H9 (cell line): ENCODE results near the gene ETFA. TPM values are rescaled to one million over a fixed set of nuclear protein-coding genes. Genes with fewer than 3 reads are reported as not detected.

Source experiments
- DNase-seq: peaks from one replicate; pipeline ENCODE4 v3.0.0-alpha.2; 2017
- H2AFZ ChIP-seq: one replicate; pipeline ENCODE4 v1.6.1; 2013; ENCODE audit warnings: mild to moderate bottlenecking, low read length, control low read depth, moderate library complexity
- H2AK5ac ChIP-seq: 2 replicates; pipeline ENCODE4 v1.6.1; 2013; ENCODE audit warnings: low read length, control low read depth, mixed read lengths; ENCODE audit not compliant: insufficient read length
- H2BK120ac ChIP-seq: one replicate; pipeline ENCODE4 v1.6.1; 2013; ENCODE audit warnings: low read depth, mild to moderate bottlenecking, low read length, control low read depth, inconsistent platforms; ENCODE audit not compliant: poor library complexity, severe bottlenecking
- H2BK12ac ChIP-seq: 2 replicates; pipeline ENCODE4 v1.6.1; 2013; ENCODE audit warnings: low read length, control low read depth, mixed read lengths, low read depth; ENCODE audit not compliant: insufficient read length
- H2BK15ac ChIP-seq: 2 replicates; pipeline ENCODE4 v1.6.1; 2013; ENCODE audit warnings: low read depth, low read length, control low read depth
- H2BK20ac ChIP-seq: one replicate; pipeline ENCODE4 v1.6.1; 2013; ENCODE audit warnings: low read depth, mild to moderate bottlenecking, low read length, control low read depth, inconsistent platforms; ENCODE audit not compliant: poor library complexity, severe bottlenecking
- H2BK5ac ChIP-seq: 2 replicates; pipeline ENCODE4 v1.6.1; 2013; ENCODE audit warnings: low read length, control low read depth, mixed read lengths; ENCODE audit not compliant: insufficient read length
- H3K14ac ChIP-seq: 2 replicates; pipeline ENCODE4 v1.6.1; 2013; ENCODE audit warnings: low read length, control low read depth; ENCODE audit not compliant: insufficient read depth
- H3K18ac ChIP-seq: 2 replicates; pipeline ENCODE4 v1.6.1; 2013; ENCODE audit warnings: low read depth, mild to moderate bottlenecking, mixed read lengths, low read length, control low read depth; ENCODE audit not compliant: insufficient read length
- H3K23ac ChIP-seq: 2 replicates; pipeline ENCODE4 v1.6.1; 2013; ENCODE audit warnings: low read length, control low read depth, mixed read lengths, low read depth; ENCODE audit not compliant: insufficient read length
- H3K23me2 ChIP-seq: 2 replicates; pipeline ENCODE4 v1.6.1; 2013; ENCODE audit warnings: low read depth, mild to moderate bottlenecking, mixed read lengths, low read length, control low read depth; ENCODE audit not compliant: insufficient read length, poor library complexity, severe bottlenecking
- H3K27ac ChIP-seq: 2 replicates; pipeline ENCODE4 v1.5.1; 2013; ENCODE audit warnings: low read length, control low read depth, mixed read lengths, low read depth; ENCODE audit not compliant: insufficient read length
- H3K27me3 ChIP-seq: 2 replicates; pipeline ENCODE4 v1.6.1; 2013; ENCODE audit warnings: low read length, control low read depth, inconsistent platforms; ENCODE audit not compliant: insufficient read depth
- H3K4ac ChIP-seq: 2 replicates; pipeline ENCODE4 v1.6.1; 2013; ENCODE audit warnings: low read depth, mild to moderate bottlenecking, control low read depth, inconsistent platforms, low read length, moderate library complexity
- H3K4me1 ChIP-seq: 2 replicates; pipeline ENCODE4 v1.6.1; 2013; ENCODE audit warnings: low read length, control low read depth, inconsistent platforms; ENCODE audit not compliant: insufficient read depth
- H3K4me2 ChIP-seq: 2 replicates; pipeline ENCODE4 v1.6.1; 2013; ENCODE audit warnings: low read length, control low read depth, mixed read lengths; ENCODE audit not compliant: insufficient read length, insufficient read depth
- H3K56ac ChIP-seq: 2 replicates; pipeline ENCODE4 v1.6.1; 2013; ENCODE audit warnings: low read depth, mild to moderate bottlenecking, mixed read lengths, low read length, control low read depth; ENCODE audit not compliant: insufficient read length
- H3K79me1 ChIP-seq: 2 replicates; pipeline ENCODE4 v1.6.1; 2013; ENCODE audit warnings: low read depth, mild to moderate bottlenecking, moderate library complexity, low read length, control low read depth, inconsistent platforms; ENCODE audit not compliant: insufficient read depth, poor library complexity, severe bottlenecking
- H3K79me2 ChIP-seq: 2 replicates; pipeline ENCODE4 v1.6.1; 2013; ENCODE audit warnings: low read length, control low read depth, inconsistent platforms; ENCODE audit not compliant: insufficient read depth
- H3K9ac ChIP-seq: 2 replicates; pipeline ENCODE4 v1.6.1; 2013; ENCODE audit warnings: low read length, control low read depth, mixed read lengths; ENCODE audit not compliant: insufficient read length; ENCODE audit errors: extremely low read depth
- H3K9me3 ChIP-seq: one replicate; pipeline ENCODE4 v1.6.1; 2013; ENCODE audit warnings: low read depth, low read length, inconsistent platforms; ENCODE audit not compliant: control insufficient read depth
- H3T11ph ChIP-seq: one replicate; pipeline ENCODE4 v1.6.1; 2013; ENCODE audit warnings: mild to moderate bottlenecking, low read length, control low read depth, inconsistent platforms
- H4K20me1 ChIP-seq: one replicate; pipeline ENCODE4 v1.6.1; 2013; ENCODE audit not compliant: control insufficient read depth, insufficient read length, insufficient read depth
- H4K5ac ChIP-seq: 2 replicates; pipeline ENCODE4 v1.6.1; 2013; ENCODE audit warnings: low read depth, mild to moderate bottlenecking, mixed read lengths, low read length, control low read depth; ENCODE audit not compliant: insufficient read length
- H4K8ac ChIP-seq: replicated peaks from 2 replicates; pipeline ENCODE4 v1.6.1; 2013; ENCODE audit warnings: low read length, control low read depth, mixed read lengths, low read depth; ENCODE audit not compliant: insufficient read length
- H4K91ac ChIP-seq: 2 replicates; pipeline ENCODE4 v1.6.1; 2013; ENCODE audit warnings: low read depth, mild to moderate bottlenecking, moderate library complexity, mixed read lengths, low read length, control low read depth; ENCODE audit not compliant: insufficient read length
- H3K27ac Mint-ChIP-seq, 3 experiments: 2 replicates in 2 of 3; 3 replicates in 1 of 3; pipeline ENCODE4 v1.8.0; 2020 to 2021; ENCODE audit warnings: mixed read lengths in 3 of 3, mild to moderate bottlenecking in 1 of 3, moderate library complexity in 1 of 3
- H3K27me3 Mint-ChIP-seq: 2 replicates; pipeline ENCODE4 v1.8.0; 2021; ENCODE audit warnings: low read depth, mild to moderate bottlenecking, moderate library complexity, mixed read lengths
- H3K36me3 Mint-ChIP-seq, 3 experiments: 2 replicates in 2 of 3; 3 replicates in 1 of 3; pipeline ENCODE4 v1.8.0; 2020 to 2021; ENCODE audit warnings: low read depth in 3 of 3, mixed read lengths in 3 of 3; ENCODE audit not compliant: insufficient read depth in 1 of 3
- H3K4me1 Mint-ChIP-seq, 2 experiments: 2 replicates each; pipeline ENCODE4 v1.8.0; 2020; ENCODE audit warnings: mixed read lengths in 2 of 2
- H3K4me3 Mint-ChIP-seq, 2 experiments: 2 replicates in 1 of 2; 3 replicates in 1 of 2; pipeline ENCODE4 v1.8.0; 2020 to 2021; ENCODE audit warnings: mild to moderate bottlenecking in 2 of 2, mixed read lengths in 2 of 2, moderate library complexity in 1 of 2
- H3K9me3 Mint-ChIP-seq, 2 experiments: 2 replicates in 1 of 2; 3 replicates in 1 of 2; pipeline ENCODE4 v1.8.0; 2020; ENCODE audit warnings: mild to moderate bottlenecking in 2 of 2, mixed read lengths in 2 of 2, moderate library complexity in 1 of 2
- CTCF ChIP-seq: fragments of 200-600 bp; sonication (generic); conservative IDR thresholded peaks from 3 replicates; pipeline ENCODE4 v1.8.0; 2021; ENCODE audit warnings: antibody characterized with exemption, mild to moderate bottlenecking
- WGBS: extraction: QIAGEN DNeasy Blood & Tissue Kit; methylation state at CpG from one replicate; pipeline ENCODE4 v1.1.7; 2013; ENCODE audit warnings: missing lambda C conversion rate, low lambda C conversion rate, mixed read lengths; ENCODE audit not compliant: insufficient read length; ENCODE audit errors: extremely low coverage; 5-methylcytosine and 5-hydroxymethylcytosine counted together
- total RNA-seq: library from RNA; stranded (reverse); gene quantifications from 2 replicates; pipeline ENCODE4 v1.2.1, GENCODE V29; 2021

The ETFA gene
- total RNA-seq, 1 experiment from 2014 or later, result 109 TPM

GRCh38 chr15:76221085-76221767 is 90.0 kb downstream of the ETFA start:
- H2BK120ac ChIP-seq, result no peak overlapping the region
- no peak for TF ChIP-seq CTCF
- no peaks in the 10 kb centered on the region for H3K27me3 Mint-ChIP-seq
- no peaks in the 10 kb centered on the region for H3K9me3 ChIP-seq
- no peaks in the 10 kb centered on the region; a peak in 1 of 4 replicates for H3K4me1 Mint-ChIP-seq
- no peak overlapping the region for H2BK20ac ChIP-seq
- no peak overlapping the region for H4K5ac ChIP-seq
- H4K91ac ChIP-seq, result no peak overlapping the region
- no peak overlapping the region for H3K4me3 Mint-ChIP-seq
- H3K4ac ChIP-seq, result no peak overlapping the region
- H2AFZ ChIP-seq, result no peak overlapping the region
- H2BK5ac ChIP-seq, result no peak overlapping the region
- no peaks in the 10 kb centered on the region for H3K27me3 ChIP-seq
- H3K4me1 ChIP-seq, result no peaks in the 10 kb centered on the region
- no peak overlapping the region for H3K27ac Mint-ChIP-seq
- H3K36me3 Mint-ChIP-seq, result peaks cover 9 to 37% (median 30%) of the 10 kb centered on the region in 3 experiments
- H3K9ac ChIP-seq, result no peak overlapping the region
- no peak overlapping the region for H3K18ac ChIP-seq
- H2AK5ac ChIP-seq, result no peak overlapping the region
- H4K20me1 ChIP-seq, result no peaks in the 10 kb centered on the region
- H4K8ac ChIP-seq, result no peak overlapping the region
- no peaks in the 10 kb centered on the region for H3K79me2 ChIP-seq
- H2BK12ac ChIP-seq, result no peak overlapping the region
- no peak overlapping the region for H3K23ac ChIP-seq
- H3K14ac ChIP-seq, result no peak overlapping the region
- H3T11ph ChIP-seq, result no peak overlapping the region
- peaks cover 2 to 10% of the 10 kb centered on the region in 2 experiments; a peak in 2 of 5 replicates for H3K9me3 Mint-ChIP-seq
- H3K56ac ChIP-seq, result no peak overlapping the region
- H3K79me1 ChIP-seq, result no peaks in the 10 kb centered on the region
- WGBS, result no CpG with 5 or more reads among the region's 1 CpG
- no peaks in the 10 kb centered on the region for H3K23me2 ChIP-seq
- DNase-seq, result no peak
- no peak overlapping the region for H2BK15ac ChIP-seq
- H3K27ac ChIP-seq, result no peak overlapping the region
- no peak overlapping the region for H3K4me2 ChIP-seq
